SK-N-SH treated with all-trans-retinoic acid at 6 μM for 48 hours (cell line): ENCODE measurements around the gene ANKRD2.
A peak's percentile ranks its signal among the peaks of the same experiment; 100 is the strongest.
"Not testable (repeated sequence)": the region's sequence is repeated elsewhere in the genome, so short reads cannot be mapped to it uniquely, and the experiment has no call there.

Experiments used
- ATAC-seq: fragments of 200-7000 bp; cut with Tn5 transposase; 3 replicates; pipeline ENCODE4 v1.9.1; 2020; ENCODE audit warnings: mild to moderate bottlenecking, moderate library complexity
- ARNTL ChIP-seq: fragments of 450-650 bp; formaldehyde crosslinking; IDR thresholded peaks from 2 replicates; pipeline ENCODE4 v1.5.0; 2020; ENCODE audit warnings: low read depth, mild to moderate bottlenecking, moderate library complexity, borderline replicate concordance
- CREB5 ChIP-seq: fragments of 250-450 bp; sonication (Bioruptor Pico); IDR thresholded peaks from 2 replicates; pipeline ENCODE4 v1.5.1; 2020; ENCODE audit warnings: low read depth, mild to moderate bottlenecking, moderate library complexity
- CSDC2 ChIP-seq: fragments of 250-450 bp; sonication (Bioruptor Pico); IDR thresholded peaks from 2 replicates; pipeline ENCODE4 v1.5.0; 2020; ENCODE audit warnings: mild to moderate bottlenecking, moderate library complexity
- GLIS3 ChIP-seq: fragments of 250-450 bp; sonication (Bioruptor Pico); IDR thresholded peaks from 2 replicates; pipeline ENCODE4 v1.5.0; 2020; ENCODE audit warnings: mild to moderate bottlenecking, moderate library complexity
- ISL1 ChIP-seq: fragments of 250-450 bp; sonication (Bioruptor Pico); IDR thresholded peaks from 2 replicates; pipeline ENCODE4 v2.1.2; 2022; ENCODE audit warnings: mild to moderate bottlenecking, moderate library complexity
- PATZ1 ChIP-seq: fragments of 250-450 bp; sonication (Bioruptor Pico); IDR thresholded peaks from 2 replicates; pipeline ENCODE4 v1.8.0; 2020; ENCODE audit warnings: mild to moderate bottlenecking, moderate library complexity, borderline replicate concordance
- PPARA ChIP-seq: fragments of 250-450 bp; sonication (Bioruptor Pico); IDR thresholded peaks from 2 replicates; pipeline ENCODE4 v1.5.0; 2020; ENCODE audit warnings: mild to moderate bottlenecking, borderline replicate concordance
- RARB ChIP-seq: fragments of 250-450 bp; sonication (Bioruptor Pico); IDR thresholded peaks from 2 replicates; pipeline ENCODE4 v1.8.0; 2021; ENCODE audit warnings: mild to moderate bottlenecking, moderate library complexity
- SNAI2 ChIP-seq: fragments of 250-450 bp; sonication (Bioruptor Pico); IDR thresholded peaks from 2 replicates; pipeline ENCODE4 v1.5.0; 2020; ENCODE audit warnings: mild to moderate bottlenecking, moderate library complexity
- TOX ChIP-seq: fragments of 250-450 bp; sonication (Bioruptor Pico); IDR thresholded peaks from 2 replicates; pipeline ENCODE4 v1.8.0; 2021; ENCODE audit warnings: mild to moderate bottlenecking, moderate library complexity, borderline replicate concordance
- ZC3H10 ChIP-seq: fragments of 250-450 bp; sonication (Bioruptor Pico); IDR thresholded peaks from 2 replicates; pipeline ENCODE4 v1.5.1; 2021; ENCODE audit warnings: mild to moderate bottlenecking, moderate library complexity
- ZFP3 ChIP-seq: fragments of 250-450 bp; sonication (Bioruptor Pico); IDR thresholded peaks from 2 replicates; pipeline ENCODE4 v1.5.0; 2020; ENCODE audit warnings: mild to moderate bottlenecking, moderate library complexity
- ZFP30 ChIP-seq: fragments of 450-650 bp; formaldehyde crosslinking; IDR thresholded peaks from 2 replicates; pipeline ENCODE4 v1.5.0; 2022; ENCODE audit warnings: mild to moderate bottlenecking, moderate library complexity
- ZNF565 ChIP-seq: fragments of 450-650 bp; formaldehyde crosslinking; conservative IDR thresholded peaks from 2 replicates; pipeline ENCODE4 v1.5.0; 2020; ENCODE audit warnings: low read depth, mild to moderate bottlenecking, moderate library complexity
- ZNF70 ChIP-seq: fragments of 450-650 bp; formaldehyde crosslinking; IDR thresholded peaks from 2 replicates; pipeline ENCODE4 v1.5.0; 2020; ENCODE audit warnings: mild to moderate bottlenecking, moderate library complexity
- ZNF8 ChIP-seq: fragments of 450-650 bp; formaldehyde crosslinking; IDR thresholded peaks from 2 replicates; pipeline ENCODE4 v1.5.0; 2020; ENCODE audit warnings: mild to moderate bottlenecking, moderate library complexity
- TF ChIP-seq, protein P1 (sequence below): fragments of 250-450 bp; sonication (Bioruptor Pico); IDR thresholded peaks from 2 replicates; pipeline ENCODE4 v1.5.1; 2021; ENCODE audit warnings: mild to moderate bottlenecking, moderate library complexity
- TF ChIP-seq, protein P2 (sequence below): fragments of 250-450 bp; sonication (Bioruptor Pico); IDR thresholded peaks from 2 replicates; pipeline ENCODE4 v1.5.0; 2020; ENCODE audit warnings: mild to moderate bottlenecking, moderate library complexity

The ANKRD2 gene

DNA sequence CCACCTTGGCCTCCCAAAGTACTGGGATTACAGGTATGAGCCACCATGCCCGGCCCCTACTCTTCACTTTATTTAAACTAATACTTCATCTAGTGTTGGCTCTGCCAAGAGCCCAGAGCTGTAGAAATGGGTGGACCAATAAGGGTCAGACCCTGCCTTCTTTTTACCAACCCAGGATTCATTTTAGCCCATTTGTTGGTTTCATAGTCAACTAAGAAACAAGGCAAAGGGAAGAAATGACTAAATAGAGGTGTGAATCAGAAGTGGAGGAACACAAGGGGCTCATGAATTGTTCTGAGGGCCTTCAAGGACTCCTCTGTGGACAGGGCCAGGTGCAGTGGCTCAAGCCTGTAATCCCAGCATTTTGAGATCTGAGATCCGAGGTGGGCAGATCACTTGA is 1.1 kb downstream of the ANKRD2 start:
- ATAC-seq, result no peak
- TF ChIP-seq ZC3H10 (CRISPR knock-in tag) (no peak), ZNF70 (CRISPR knock-in tag) (no peak), SNAI2 (no peak), ZFP3 (no peak), GLIS3 (no peak), ZNF8 (no peak), ARNTL (CRISPR knock-in tag) (no peak), PPARA (CRISPR knock-in tag) (no peak), ZNF565 (CRISPR knock-in tag) (no peak), RARB (no peak)

DNA sequence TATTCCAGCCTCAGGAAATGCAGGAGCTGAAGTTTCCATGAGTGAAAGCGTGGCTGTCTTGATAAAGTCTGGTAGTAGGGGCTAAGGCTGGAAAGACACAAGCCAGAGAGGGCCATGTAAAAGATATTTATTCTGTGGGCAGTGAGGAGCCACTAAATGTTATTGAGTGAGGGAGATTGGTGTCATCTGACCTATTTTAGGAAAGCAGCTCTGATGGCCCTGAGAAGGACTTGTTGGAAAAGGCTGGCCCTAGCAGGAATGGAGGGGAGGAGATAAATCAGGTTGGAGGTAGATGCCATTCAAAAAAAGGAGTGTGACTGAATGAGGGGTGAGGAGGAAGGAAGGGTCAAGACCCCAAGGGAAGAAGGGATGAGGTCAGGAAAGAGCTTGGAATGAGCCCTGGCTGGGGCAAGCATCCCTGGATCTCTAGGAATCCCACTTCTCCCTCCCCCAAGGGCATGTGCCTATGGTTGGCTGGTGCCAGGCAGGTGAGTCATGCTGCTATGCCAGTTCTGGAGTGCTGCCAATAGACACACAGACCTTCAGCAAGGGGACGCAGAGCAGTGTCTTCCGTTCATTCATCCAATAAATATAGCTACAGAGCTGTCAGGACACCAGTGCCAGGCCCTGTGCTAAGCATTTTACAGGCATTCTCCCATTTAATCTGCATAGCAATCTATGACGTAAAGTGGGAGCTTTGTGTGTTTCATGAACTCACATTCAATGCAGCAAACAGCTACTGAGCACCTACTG is 2.0 kb downstream of the ANKRD2 start:
- peak; percentile 83 for ATAC-seq
- TF ChIP-seq, protein P1, sequence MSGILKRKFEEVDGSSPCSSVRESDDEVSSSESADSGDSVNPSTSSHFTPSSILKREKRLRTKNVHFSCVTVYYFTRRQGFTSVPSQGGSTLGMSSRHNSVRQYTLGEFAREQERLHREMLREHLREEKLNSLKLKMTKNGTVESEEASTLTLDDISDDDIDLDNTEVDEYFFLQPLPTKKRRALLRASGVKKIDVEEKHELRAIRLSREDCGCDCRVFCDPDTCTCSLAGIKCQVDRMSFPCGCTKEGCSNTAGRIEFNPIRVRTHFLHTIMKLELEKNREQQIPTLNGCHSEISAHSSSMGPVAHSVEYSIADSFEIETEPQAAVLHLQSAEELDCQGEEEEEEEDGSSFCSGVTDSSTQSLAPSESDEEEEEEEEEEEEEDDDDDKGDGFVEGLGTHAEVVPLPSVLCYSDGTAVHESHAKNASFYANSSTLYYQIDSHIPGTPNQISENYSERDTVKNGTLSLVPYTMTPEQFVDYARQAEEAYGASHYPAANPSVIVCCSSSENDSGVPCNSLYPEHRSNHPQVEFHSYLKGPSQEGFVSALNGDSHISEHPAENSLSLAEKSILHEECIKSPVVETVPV (CRISPR knock-in tag), result no peak
- TF ChIP-seq ZFP30 (CRISPR knock-in tag) (no peak), SNAI2 (0 out of 2 replicates have a peak, but pooled peaks have one; percentile 14), ZFP3 (peak; percentile 54; the same call in 1 of the 2 replicates), TOX (CRISPR knock-in tag) (no peak), CREB5 (CRISPR knock-in tag) (peak; percentile 30; the same call in 1 of the 2 replicates), ISL1 (CRISPR knock-in tag) (peak; percentile 57), ZC3H10 (CRISPR knock-in tag) (no peak), ZNF8 (peak; percentile 11; the same call in 1 of the 2 replicates), CSDC2 (CRISPR knock-in tag) (0 out of 2 replicates have a peak, but pooled peaks have one; percentile 68), ZNF565 (CRISPR knock-in tag) (no peak), PATZ1 (CRISPR knock-in tag) (no peak), GLIS3 (0 out of 2 replicates have a peak, but pooled peaks have one; percentile 6)
- TF ChIP-seq, protein P2, sequence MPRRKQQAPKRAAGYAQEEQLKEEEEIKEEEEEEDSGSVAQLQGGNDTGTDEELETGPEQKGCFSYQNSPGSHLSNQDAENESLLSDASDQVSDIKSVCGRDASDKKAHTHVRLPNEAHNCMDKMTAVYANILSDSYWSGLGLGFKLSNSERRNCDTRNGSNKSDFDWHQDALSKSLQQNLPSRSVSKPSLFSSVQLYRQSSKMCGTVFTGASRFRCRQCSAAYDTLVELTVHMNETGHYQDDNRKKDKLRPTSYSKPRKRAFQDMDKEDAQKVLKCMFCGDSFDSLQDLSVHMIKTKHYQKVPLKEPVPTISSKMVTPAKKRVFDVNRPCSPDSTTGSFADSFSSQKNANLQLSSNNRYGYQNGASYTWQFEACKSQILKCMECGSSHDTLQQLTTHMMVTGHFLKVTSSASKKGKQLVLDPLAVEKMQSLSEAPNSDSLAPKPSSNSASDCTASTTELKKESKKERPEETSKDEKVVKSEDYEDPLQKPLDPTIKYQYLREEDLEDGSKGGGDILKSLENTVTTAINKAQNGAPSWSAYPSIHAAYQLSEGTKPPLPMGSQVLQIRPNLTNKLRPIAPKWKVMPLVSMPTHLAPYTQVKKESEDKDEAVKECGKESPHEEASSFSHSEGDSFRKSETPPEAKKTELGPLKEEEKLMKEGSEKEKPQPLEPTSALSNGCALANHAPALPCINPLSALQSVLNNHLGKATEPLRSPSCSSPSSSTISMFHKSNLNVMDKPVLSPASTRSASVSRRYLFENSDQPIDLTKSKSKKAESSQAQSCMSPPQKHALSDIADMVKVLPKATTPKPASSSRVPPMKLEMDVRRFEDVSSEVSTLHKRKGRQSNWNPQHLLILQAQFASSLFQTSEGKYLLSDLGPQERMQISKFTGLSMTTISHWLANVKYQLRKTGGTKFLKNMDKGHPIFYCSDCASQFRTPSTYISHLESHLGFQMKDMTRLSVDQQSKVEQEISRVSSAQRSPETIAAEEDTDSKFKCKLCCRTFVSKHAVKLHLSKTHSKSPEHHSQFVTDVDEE, result no peak

- peak; percentile 57 for ATAC-seq
Measured at GRCh38 chr10:97575127-97575668, 2.6 kb downstream of the ANKRD2 start.

DNA sequence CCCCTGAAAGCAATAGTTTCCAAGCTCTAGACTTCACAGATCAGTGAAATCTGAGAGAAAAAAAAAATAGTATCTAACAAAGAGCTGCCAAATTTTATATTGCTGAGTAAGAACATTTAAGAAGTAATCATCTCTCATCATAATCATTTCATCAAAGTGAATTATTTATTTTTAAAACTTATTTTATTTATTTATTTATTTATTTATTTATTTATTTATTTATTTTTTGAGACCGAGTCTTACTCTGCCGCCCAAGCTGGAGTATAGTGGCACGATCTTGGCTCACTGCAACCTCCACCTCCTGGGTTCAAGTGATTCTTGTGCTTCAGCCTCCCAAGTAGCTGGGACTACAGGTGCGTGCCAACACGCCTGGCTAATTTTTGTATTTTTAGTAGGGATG is 3.9 kb downstream of the ANKRD2 start:
- ATAC-seq, result not testable (repeated sequence)

More at GRCh38 chr10:97575127-97575668, 2.6 kb downstream of the ANKRD2 start:
- TF ChIP-seq, protein P2, result no peak
- TF ChIP-seq, protein P1 (CRISPR knock-in tag), result no peak
- TF ChIP-seq ZFP3, result no peak
- no peak for TF ChIP-seq CSDC2 (CRISPR knock-in tag)
- TF ChIP-seq PPARA (CRISPR knock-in tag), result no peak
- no peak for TF ChIP-seq ZNF565 (CRISPR knock-in tag)
